GM18507 (cell line): Measurements from ENCODE around the gene TLR9.

ENCODE experiments used
- DNase-seq: peaks from one replicate; pipeline ENCODE4 v3.0.0; 2011; ENCODE audit warnings: low read depth; ENCODE audit not compliant: insufficient read length; ENCODE audit errors: extremely low spot score
- FAIRE-seq: peaks from 2 replicates; lab custom pipeline; 2011; peaks lifted over from hg19 to GRCh38; lab: Jason Lieb, UNC

The TLR9 gene

GRCh38 chr3:52248816-52249547 is 23.5 kb upstream of the TLR9 start:
- DNase-seq = no peak
- no peak for FAIRE-seq

GRCh38 chr3:52248165-52248541 is 22.7 kb upstream of the TLR9 start:
- FAIRE-seq (no peak), DNase-seq (no peak)

- FAIRE-seq = no peak
- DNase-seq = no peak
Measured at GRCh38 chr3:52247409-52248164, 22.1 kb upstream of the TLR9 start.

GRCh38 chr3:52246728-52247408 is 21.4 kb upstream of the TLR9 start:
- FAIRE-seq (no peak), DNase-seq (no peak)

- FAIRE-seq = no peak
Measured at GRCh38 chr3:52246264-52246620, 20.8 kb upstream of the TLR9 start.

GRCh38 chr3:52245322-52246263 is 20.1 kb upstream of the TLR9 start, which contains the start of gene PPM1M:
Gene PPM1M (plus strand): TSS chr3:52245759. CDS start chr3:52245825, 66 bp downstream.
- DNase-seq (no peak), FAIRE-seq (peak; percentile 58)

More at GRCh38 chr3:52246264-52246620, 20.8 kb upstream of the TLR9 start:
- DNase-seq = no peak

- DNase-seq = no peak
- peak; percentile 89 for FAIRE-seq
Measured at GRCh38 chr3:52243791-52244628, 18.6 kb upstream of the TLR9 start.

- DNase-seq = no peak
- no peak for FAIRE-seq
Measured at GRCh38 chr3:52242039-52242438, 16.6 kb upstream of the TLR9 start.

GRCh38 chr3:52240886-52241370 is 15.5 kb upstream of the TLR9 start:
- FAIRE-seq (no peak), DNase-seq (no peak)

- FAIRE-seq = peak; percentile 78
- no peak for DNase-seq
Measured at GRCh38 chr3:52240059-52240885, 14.8 kb upstream of the TLR9 start.

GRCh38 chr3:52238761-52239701 is 13.6 kb upstream of the TLR9 start, which contains the start of gene TWF2:
Gene TWF2 (minus strand): TSS chr3:52239158. CDS start chr3:52239016, 142 bp downstream.
- DNase-seq (peak; percentile 95), FAIRE-seq (peak; percentile 79)

GRCh38 chr3:52238193-52238760 is 12.8 kb upstream of the TLR9 start:
- FAIRE-seq = peak; percentile 44
- no peak for DNase-seq

- no peak for DNase-seq
- no peak for FAIRE-seq
Measured at GRCh38 chr3:52237657-52238172, 12.3 kb upstream of the TLR9 start.

GRCh38 chr3:52237006-52237656 is 11.7 kb upstream of the TLR9 start:
- FAIRE-seq = no peak

GRCh38 chr3:52236424-52236886 is 11.0 kb upstream of the TLR9 start:
- DNase-seq (no peak), FAIRE-seq (no peak)

More at GRCh38 chr3:52237006-52237656, 11.7 kb upstream of the TLR9 start:
- no peak for DNase-seq
